RWPE1 (cell line): ENCODE results near the gene SDHB.
A peak's percentile ranks its signal among the peaks of the same experiment; 100 is the strongest.

Experiments
- CTCF ChIA-PET: fragments of 350-600 bp; sonication (Branson Sonifier 250); formaldehyde crosslinking; extraction: SDS; loops from one replicate; lab custom pipeline; 2021; lab: Yijun Ruan, JAX
- POLR2A ChIA-PET: fragments of 400-600 bp; formaldehyde crosslinking; extraction: SDS; loops from one replicate; lab custom pipeline; 2020; ENCODE audit warnings: antibody characterized with exemption; ENCODE audit not compliant: low non-redundant PET; lab: Yijun Ruan, JAX
- DNase-seq: peaks from one replicate; pipeline ENCODE4 v3.0.0; 2012; ENCODE audit warnings: low spot score
- H3K27ac ChIP-seq: fragments of 450-650 bp; 2 replicates; pipeline ENCODE4 v1.5.1; 2017
- CTCF ChIP-seq: fragments of 450-650 bp; conservative IDR thresholded peaks from 2 replicates; pipeline ENCODE4 v1.5.1; 2017; ENCODE audit warnings: low read depth, mild to moderate bottlenecking

The SDHB gene

GRCh38 chr1:16975211-16975610 is 78.6 kb downstream of the SDHB start:
- CTCF ChIA-PET = interaction anchor here (0.7 to 0.9 kb wide), 2 partner anchors 13 to 193 kb away, joined by 3 to 4 read pairs; no protein-coding TSS in a partner anchor
- no peak for DNase-seq
- no peak for TF ChIP-seq CTCF
- POLR2A ChIA-PET = no interaction called here
- peak overlapping the region; percentile 42 for H3K27ac ChIP-seq

- ChIA-PET CTCF (no interaction called here), POLR2A (no interaction called here)
- no peak for TF ChIP-seq CTCF
- H3K27ac ChIP-seq = peak overlapping the region; percentile 53
- DNase-seq = no peak
These were observed 80.6 kb downstream of the SDHB start for GRCh38 chr1:16973215-16973614.

- peak overlapping the region; percentile 53 for H3K27ac ChIP-seq
- ChIA-PET CTCF (interaction anchor here (0.7 to 0.9 kb wide), 2 partner anchors 10 to 12 kb away, joined by 5 to 8 read pairs; no protein-coding TSS in a partner anchor), POLR2A (no interaction called here)
- no peak for DNase-seq
- TF ChIP-seq CTCF = no peak
These were observed 81.5 kb downstream of the SDHB start for GRCh38 chr1:16972189-16972895.

- no peak for TF ChIP-seq CTCF
- H3K27ac ChIP-seq = peak overlapping the region; percentile 53
- CTCF ChIA-PET = interaction anchor here (0.7 to 0.9 kb wide), 2 partner anchors 10 to 11 kb away, joined by 5 to 8 read pairs; no protein-coding TSS in a partner anchor
- DNase-seq = no peak
- POLR2A ChIA-PET = no interaction called here
These were observed 82.3 kb downstream of the SDHB start for GRCh38 chr1:16971341-16972188.

- ChIA-PET CTCF (interaction anchor here (0.6 kb wide), 2 partner anchors 35 to 81 kb away, joined by 3 to 4 read pairs; no protein-coding TSS in a partner anchor), POLR2A (no interaction called here)
- no peak for DNase-seq
These were observed 83.5 kb downstream of the SDHB start for GRCh38 chr1:16970132-16970910.

More at GRCh38 chr1:16970132-16970910, 83.5 kb downstream of the SDHB start:
- no peak overlapping the region for H3K27ac ChIP-seq
- no peak for TF ChIP-seq CTCF
